ENCODE results near the gene SGMS1. TPM values are rescaled to one million over a fixed set of nuclear protein-coding genes. Genes with fewer than 3 reads are reported as not detected.
"Not testable (repeated sequence)": the region's sequence is repeated elsewhere in the genome, so short reads cannot be mapped to it uniquely, and the experiment has no call there.

Gene SGMS1
- total RNA-seq, 2 donors from 2014 or later = 67.0 to 68.2 TPM

GRCh38 chr10:50504389-50504788, 119.4 kb downstream of the SGMS1 start:
- no peaks in the 10 kb centered on the region for H3K36me3 ChIP-seq
- intact Hi-C loops (cut with DNase I) = no loop called here
- WGBS = 100% methylated on average over 1 of the region's 1 CpG
- no peak overlapping the region for H3K4me3 ChIP-seq
- no peak overlapping the region for H3K27ac ChIP-seq
- no peaks in the 10 kb centered on the region for H3K27me3 ChIP-seq (replicated peaks; ENCODE audit: insufficient read depth)
- no peak for DNase-seq (ENCODE audit: low spot score)
- H3K9me3 ChIP-seq = no peaks in the 10 kb centered on the region
- TF ChIP-seq CTCF (IDR thresholded peaks at IDR 0.05) (no peak), POLR2A (IDR thresholded peaks at IDR 0.05) (no peak), POLR2AphosphoS5 (IDR thresholded peaks at IDR 0.05) (no peak)
- no peaks in the 10 kb centered on the region for H3K4me1 ChIP-seq (replicated peaks)

GRCh38 chr10:50503661-50504320, 120.0 kb downstream of the SGMS1 start:
- H3K27me3 ChIP-seq (replicated peaks; ENCODE audit: insufficient read depth) = no peaks in the 10 kb centered on the region
- intact Hi-C loops (cut with DNase I) = no loop called here
- WGBS = 73% methylated on average over 10 of the region's 10 CpGs
- H3K36me3 ChIP-seq = no peaks in the 10 kb centered on the region
- no peaks in the 10 kb centered on the region for H3K4me1 ChIP-seq (replicated peaks)
- no peak for TF ChIP-seq POLR2AphosphoS5 (IDR thresholded peaks at IDR 0.05)
- no peak for TF ChIP-seq CTCF (IDR thresholded peaks at IDR 0.05)
- TF ChIP-seq POLR2A (IDR thresholded peaks at IDR 0.05) = no peak
- H3K27ac ChIP-seq = no peak overlapping the region
- no peaks in the 10 kb centered on the region for H3K9me3 ChIP-seq
- no peak for DNase-seq (ENCODE audit: low spot score)
- H3K4me3 ChIP-seq = no peak overlapping the region

- H3K4me3 ChIP-seq; DNase-seq (ENCODE audit: low spot score); H3K9me3 ChIP-seq; H3K4me1 ChIP-seq (replicated peaks); H3K36me3 ChIP-seq; H3K27ac ChIP-seq; intact Hi-C loops (cut with DNase I); H3K27me3 ChIP-seq (replicated peaks; ENCODE audit: insufficient read depth): not testable (repeated sequence)
- 96% methylated on average over 4 of the region's 4 CpGs for WGBS
Measured at GRCh38 chr10:50503156-50503555, 120.6 kb downstream of the SGMS1 start.

- no peak for DNase-seq (ENCODE audit: low spot score)
- Histone ChIP-seq H3K36me3 (no peaks in the 10 kb centered on the region), H3K27ac (no peak overlapping the region), H3K27me3 (replicated peaks; ENCODE audit: insufficient read depth) (no peaks in the 10 kb centered on the region), H3K4me3 (no peak overlapping the region), H3K4me1 (replicated peaks) (no peaks in the 10 kb centered on the region), H3K9me3 (no peaks in the 10 kb centered on the region)
- intact Hi-C loops (cut with DNase I) = no loop called here
- 40% methylated on average over 1 of the region's 1 CpG for WGBS
- TF ChIP-seq POLR2A (IDR thresholded peaks at IDR 0.05) = no peak
- TF ChIP-seq CTCF (IDR thresholded peaks at IDR 0.05) = no peak
Measured at GRCh38 chr10:50501924-50502452, 121.8 kb downstream of the SGMS1 start.

GRCh38 chr10:50501478-50501877, 122.3 kb downstream of the SGMS1 start:
- Histone ChIP-seq H3K27me3 (replicated peaks; ENCODE audit: insufficient read depth) (no peaks in the 10 kb centered on the region), H3K4me1 (replicated peaks) (no peaks in the 10 kb centered on the region), H3K27ac (no peak overlapping the region), H3K4me3 (no peak overlapping the region), H3K9me3 (no peaks in the 10 kb centered on the region), H3K36me3 (no peaks in the 10 kb centered on the region)
- intact Hi-C loops (cut with DNase I) = no loop called here
- DNase-seq (ENCODE audit: low spot score) = no peak
- 70% methylated on average over 2 of the region's 2 CpGs for WGBS
- TF ChIP-seq POLR2AphosphoS5 (IDR thresholded peaks at IDR 0.05) (no peak), POLR2A (IDR thresholded peaks at IDR 0.05) (no peak), CTCF (IDR thresholded peaks at IDR 0.05) (no peak)

All from prostate gland (tissue), 2 donors.